Measurements from ENCODE around the gene PPM1L. TPM values are rescaled to one million over a fixed set of nuclear protein-coding genes. Genes with fewer than 3 reads are reported as not detected.
A peak's percentile ranks its signal among the peaks of the same experiment; 100 is the strongest.

PPM1L gene
- total RNA-seq, 1 donor from 2014 or later, result 30.1 TPM

GRCh38 chr3:160826991-160827390 lies 71.0 kb downstream of the PPM1L start:
- H3K4me1 Mint-ChIP-seq (ENCODE audit: low read depth), result peaks cover 9% of the 10 kb centered on the region
- no peak overlapping the region for H3K4me3 Mint-ChIP-seq (ENCODE audit: low read depth)
- no peaks in the 10 kb centered on the region for H3K36me3 Mint-ChIP-seq (ENCODE audit: insufficient read depth)
- no peaks in the 10 kb centered on the region for H3K27me3 Mint-ChIP-seq
- H3K27ac Mint-ChIP-seq, result no peak overlapping the region
- no peaks in the 10 kb centered on the region for H3K9me3 Mint-ChIP-seq (ENCODE audit: low read depth)
- DNase-seq (ENCODE audit: low spot score, unreplicated experiment), result no peak
- TF ChIP-seq, protein P1, sequence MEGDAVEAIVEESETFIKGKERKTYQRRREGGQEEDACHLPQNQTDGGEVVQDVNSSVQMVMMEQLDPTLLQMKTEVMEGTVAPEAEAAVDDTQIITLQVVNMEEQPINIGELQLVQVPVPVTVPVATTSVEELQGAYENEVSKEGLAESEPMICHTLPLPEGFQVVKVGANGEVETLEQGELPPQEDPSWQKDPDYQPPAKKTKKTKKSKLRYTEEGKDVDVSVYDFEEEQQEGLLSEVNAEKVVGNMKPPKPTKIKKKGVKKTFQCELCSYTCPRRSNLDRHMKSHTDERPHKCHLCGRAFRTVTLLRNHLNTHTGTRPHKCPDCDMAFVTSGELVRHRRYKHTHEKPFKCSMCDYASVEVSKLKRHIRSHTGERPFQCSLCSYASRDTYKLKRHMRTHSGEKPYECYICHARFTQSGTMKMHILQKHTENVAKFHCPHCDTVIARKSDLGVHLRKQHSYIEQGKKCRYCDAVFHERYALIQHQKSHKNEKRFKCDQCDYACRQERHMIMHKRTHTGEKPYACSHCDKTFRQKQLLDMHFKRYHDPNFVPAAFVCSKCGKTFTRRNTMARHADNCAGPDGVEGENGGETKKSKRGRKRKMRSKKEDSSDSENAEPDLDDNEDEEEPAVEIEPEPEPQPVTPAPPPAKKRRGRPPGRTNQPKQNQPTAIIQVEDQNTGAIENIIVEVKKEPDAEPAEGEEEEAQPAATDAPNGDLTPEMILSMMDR (IDR thresholded peaks at IDR 0.05; ENCODE audit: unreplicated experiment), result no peak

GRCh38 chr3:160827516-160827915 lies 71.5 kb downstream of the PPM1L start:
- H3K36me3 Mint-ChIP-seq (ENCODE audit: insufficient read depth), result no peaks in the 10 kb centered on the region
- H3K9me3 Mint-ChIP-seq (ENCODE audit: low read depth), result no peaks in the 10 kb centered on the region
- H3K27ac Mint-ChIP-seq, result no peak overlapping the region
- no peak overlapping the region for H3K4me3 Mint-ChIP-seq (ENCODE audit: low read depth)
- DNase-seq (ENCODE audit: low spot score, unreplicated experiment), result no peak
- TF ChIP-seq, protein P1 (IDR thresholded peaks at IDR 0.05; ENCODE audit: unreplicated experiment), result no peak
- H3K4me1 Mint-ChIP-seq (ENCODE audit: low read depth), result peaks cover 9% of the 10 kb centered on the region
- no peaks in the 10 kb centered on the region for H3K27me3 Mint-ChIP-seq

- DNase-seq (ENCODE audit: low spot score, unreplicated experiment), result no peak
- peaks cover 9% of the 10 kb centered on the region for H3K4me1 Mint-ChIP-seq (ENCODE audit: low read depth)
- peaks cover 2% of the 10 kb centered on the region for H3K36me3 Mint-ChIP-seq (ENCODE audit: insufficient read depth)
- H3K27ac Mint-ChIP-seq, result no peak overlapping the region
- peaks cover 3% of the 10 kb centered on the region for H3K9me3 Mint-ChIP-seq (ENCODE audit: low read depth)
- H3K4me3 Mint-ChIP-seq (ENCODE audit: low read depth), result no peak overlapping the region
- TF ChIP-seq, protein P1 (IDR thresholded peaks at IDR 0.05; ENCODE audit: unreplicated experiment), result no peak
- H3K27me3 Mint-ChIP-seq, result no peaks in the 10 kb centered on the region
Observed at GRCh38 chr3:160828880-160829279, 72.8 kb downstream of the PPM1L start.

DNA sequence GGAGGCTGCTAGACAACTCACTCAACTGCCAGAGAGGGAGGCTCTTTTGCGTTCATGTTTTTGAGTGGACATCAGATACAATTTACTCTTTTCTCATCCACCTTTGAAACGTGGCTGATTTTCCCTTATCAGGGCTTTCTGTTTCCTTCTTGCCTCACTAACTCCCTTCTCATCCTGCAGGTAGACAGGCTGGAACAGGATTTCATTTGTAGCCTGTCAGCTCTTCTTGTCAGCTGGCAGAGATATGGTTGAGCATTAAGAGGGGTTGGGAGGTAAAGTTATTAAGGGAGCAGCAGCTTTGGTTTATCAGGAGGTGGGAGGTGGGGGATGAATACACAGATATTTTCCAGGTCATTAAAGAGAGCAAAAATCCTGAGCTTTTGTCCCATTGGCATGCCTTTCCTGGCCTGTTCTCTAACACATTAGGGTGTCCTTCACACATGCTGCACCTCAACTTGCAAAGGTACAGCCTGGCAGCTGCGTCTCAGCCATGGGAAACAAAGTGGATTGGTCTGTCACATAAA lies 73.5 kb downstream of the PPM1L start:
- peak overlapping the region; percentile 33 for H3K27ac Mint-ChIP-seq
- no peak for DNase-seq (ENCODE audit: low spot score, unreplicated experiment)
- no peak overlapping the region for H3K4me3 Mint-ChIP-seq (ENCODE audit: low read depth)
- peaks cover 9% of the 10 kb centered on the region for H3K4me1 Mint-ChIP-seq (ENCODE audit: low read depth)
- TF ChIP-seq, protein P1 (IDR thresholded peaks at IDR 0.05; ENCODE audit: unreplicated experiment), result no peak
- H3K9me3 Mint-ChIP-seq (ENCODE audit: low read depth), result peaks cover 5% of the 10 kb centered on the region
- H3K27me3 Mint-ChIP-seq, result no peaks in the 10 kb centered on the region
- peaks cover 2% of the 10 kb centered on the region for H3K36me3 Mint-ChIP-seq (ENCODE audit: insufficient read depth)

DNA sequence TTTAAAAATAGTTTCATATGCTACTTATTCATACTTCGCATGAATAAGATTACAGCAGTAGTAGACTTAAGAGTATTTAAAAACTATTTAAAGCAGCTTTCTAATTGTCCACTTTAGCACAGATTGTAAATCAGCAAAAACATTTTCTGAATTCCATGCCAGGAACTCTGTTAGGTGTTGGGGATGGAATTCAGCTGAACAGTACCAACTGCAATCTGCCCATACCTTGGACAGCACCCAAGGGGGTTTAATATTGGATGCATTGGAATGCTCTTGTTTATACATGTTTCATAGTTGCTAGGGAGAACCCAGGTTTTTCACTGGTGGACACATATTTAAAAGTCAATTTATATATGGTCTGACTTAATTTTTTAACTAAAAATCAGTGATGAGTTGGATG lies 74.8 kb downstream of the PPM1L start:
- Mint-ChIP-seq H3K36me3 (ENCODE audit: insufficient read depth) (peaks cover 2% of the 10 kb centered on the region), H3K27ac (no peak overlapping the region), H3K4me1 (ENCODE audit: low read depth) (peaks cover 6% of the 10 kb centered on the region), H3K4me3 (ENCODE audit: low read depth) (no peak overlapping the region), H3K27me3 (no peaks in the 10 kb centered on the region), H3K9me3 (ENCODE audit: low read depth) (peaks cover 8% of the 10 kb centered on the region)
- TF ChIP-seq, protein P1 (IDR thresholded peaks at IDR 0.05; ENCODE audit: unreplicated experiment), result no peak
- DNase-seq (ENCODE audit: low spot score, unreplicated experiment), result no peak
